ENCODE data around the gene GTPBP8. TPM values are rescaled to one million over a fixed set of nuclear protein-coding genes. Genes with fewer than 3 reads are reported as not detected.

Gene GTPBP8
- total and polyA plus RNA-seq, 4 experiments from 2014 or later: 17.2 to 40.0 (median 31.7) TPM

- peak; percentile 60 to 73 (median 65) for DNase-seq
- CTCF ChIA-PET (ENCODE audit: partially characterized antibody): interaction anchor here (1.0 to 2.9 kb wide), 7 partner anchors 9 to 283 kb away, joined by 3 to 9 read pairs (median 4); partner anchors contain the start of gene GTPBP8
- Histone ChIP-seq H3K4me1 (ENCODE audit: insufficient read depth, low read length) (peaks cover 65% of the 10 kb centered on the region), H3K27me3 (ENCODE audit: insufficient read depth, low read length) (no peaks in the 10 kb centered on the region), H3K4me3 (ENCODE audit: low read length in 2 of 2) (no peak overlapping the region), H3K36me3 (ENCODE audit: insufficient read depth, low read length) (peaks cover 16% of the 10 kb centered on the region), H3K9me3 (ENCODE audit: control insufficient read depth in 1 of 2, low read length in 2 of 2) (no peaks in the 10 kb centered on the region), H3K27ac (ENCODE audit: low read depth, low read length) (peak overlapping the region; percentile 58)
- Mint-ChIP-seq H3K27me3 (no peaks in the 10 kb centered on the region), H3K9me3 (no peaks in the 10 kb centered on the region), H3K27ac (peak overlapping the region; percentile 88 to 95 (median 92)), H3K4me3 (peak overlapping the region; percentile 55 to 77 (median 73)), H3K36me3 (peaks cover 51 to 72% of the 10 kb centered on the region in 2 donors), H3K4me1 (peaks cover 47 to 77% (median 63%) of the 10 kb centered on the region in 4 donors)
- intact Hi-C loops (cut with micrococcal nuclease): loop anchor here (1.0 kb wide), 2 partner anchors 14 kb away; a partner anchor contains a TSS
- POLR2A ChIA-PET (ENCODE audit: partially characterized antibody): interaction anchor here (0.8 to 8.6 kb wide), 7 partner anchors 9 to 269 kb away, joined by 3 to 76 read pairs (median 5); partner anchors contain the start of gene GTPBP8
Measured at GRCh38 chr3:113005611-113006010, 14.8 kb downstream of the GTPBP8 start.

GRCh38 chr3:113006359-113007056, 15.7 kb downstream of the GTPBP8 start:
- no peaks in the 10 kb centered on the region for H3K9me3 ChIP-seq (ENCODE audit: control insufficient read depth in 1 of 2, low read length in 2 of 2)
- H3K9me3 Mint-ChIP-seq: no peaks in the 10 kb centered on the region
- ChIA-PET CTCF (ENCODE audit: partially characterized antibody) (interaction anchor here (0.6 to 2.9 kb wide), 11 partner anchors 8 to 1017 kb away, joined by 3 to 9 read pairs (median 4); partner anchors contain the start of gene GTPBP8), POLR2A (ENCODE audit: partially characterized antibody) (interaction anchor here (0.8 to 8.6 kb wide), 5 partner anchors 10 to 32 kb away, joined by 4 to 76 read pairs (median 5); partner anchors contain the start of gene GTPBP8)
- peak overlapping the region; percentile 55 to 77 (median 73) for H3K4me3 Mint-ChIP-seq
- H3K27me3 Mint-ChIP-seq: no peaks in the 10 kb centered on the region
- H3K36me3 Mint-ChIP-seq: peaks cover 50 to 72% of the 10 kb centered on the region in 2 donors
- intact Hi-C loops (cut with micrococcal nuclease): no loop called here
- no peak for DNase-seq
- H3K27ac Mint-ChIP-seq: peak overlapping the region; percentile 88 to 95 (median 92)
- H3K4me1 ChIP-seq (ENCODE audit: insufficient read depth, low read length): peaks cover 58% of the 10 kb centered on the region
- H3K4me1 Mint-ChIP-seq: peaks cover 46 to 72% (median 60%) of the 10 kb centered on the region in 4 donors
- peaks cover 16% of the 10 kb centered on the region for H3K36me3 ChIP-seq (ENCODE audit: insufficient read depth, low read length)
- peak overlapping the region; percentile 58 for H3K27ac ChIP-seq (ENCODE audit: low read depth, low read length)
- H3K27me3 ChIP-seq (ENCODE audit: insufficient read depth, low read length): no peaks in the 10 kb centered on the region
- peak overlapping the region in 1 of 2 donors; percentile 4 for H3K4me3 ChIP-seq (ENCODE audit: low read length in 2 of 2)

GRCh38 chr3:113008117-113008516, 17.3 kb downstream of the GTPBP8 start:
- peaks cover 48 to 73% of the 10 kb centered on the region in 2 donors for H3K36me3 Mint-ChIP-seq
- Histone ChIP-seq H3K4me1 (ENCODE audit: insufficient read depth, low read length) (peaks cover 51% of the 10 kb centered on the region), H3K27me3 (ENCODE audit: insufficient read depth, low read length) (no peaks in the 10 kb centered on the region), H3K9me3 (ENCODE audit: control insufficient read depth in 1 of 2, low read length in 2 of 2) (no peaks in the 10 kb centered on the region), H3K36me3 (ENCODE audit: insufficient read depth, low read length) (peaks cover 23% of the 10 kb centered on the region), H3K27ac (ENCODE audit: low read depth, low read length) (no peak overlapping the region), H3K4me3 (ENCODE audit: low read length in 2 of 2) (no peak overlapping the region)
- peaks cover 44 to 72% (median 58%) of the 10 kb centered on the region in 4 donors for H3K4me1 Mint-ChIP-seq
- ChIA-PET CTCF (ENCODE audit: partially characterized antibody) (interaction anchor here (1.2 to 1.5 kb wide), 6 partner anchors 11 to 28 kb away, joined by 3 to 5 read pairs (median 3); partner anchors contain the start of gene GTPBP8), POLR2A (ENCODE audit: partially characterized antibody) (interaction anchor here (4.7 to 8.6 kb wide), 2 partner anchors 11 to 16 kb away, joined by 33 to 76 read pairs; partner anchors contain the start of gene GTPBP8)
- peak overlapping the region in 2 of 7 donors; percentile 52 to 53 for H3K27ac Mint-ChIP-seq
- H3K9me3 Mint-ChIP-seq: no peaks in the 10 kb centered on the region
- intact Hi-C loops (cut with micrococcal nuclease): no loop called here
- no peaks in the 10 kb centered on the region for H3K27me3 Mint-ChIP-seq
- no peak for DNase-seq
- no peak overlapping the region for H3K4me3 Mint-ChIP-seq

- ChIA-PET POLR2A (ENCODE audit: partially characterized antibody) (interaction anchor here (0.7 to 2.3 kb wide), 4 partner anchors 9 to 239 kb away, joined by 3 to 9 read pairs (median 4); no protein-coding TSS in a partner anchor), CTCF (ENCODE audit: partially characterized antibody) (interaction anchor here (1.0 to 1.8 kb wide), 2 partner anchors 7 to 11 kb away, joined by 3 to 5 read pairs; no protein-coding TSS in a partner anchor)
- Histone ChIP-seq H3K9me3 (ENCODE audit: control insufficient read depth in 1 of 2, low read length in 2 of 2) (no peaks in the 10 kb centered on the region), H3K4me1 (ENCODE audit: insufficient read depth, low read length) (peaks cover 39% of the 10 kb centered on the region), H3K4me3 (ENCODE audit: low read length in 2 of 2) (no peak overlapping the region), H3K36me3 (ENCODE audit: insufficient read depth, low read length) (peaks cover 34% of the 10 kb centered on the region), H3K27ac (ENCODE audit: low read depth, low read length) (no peak overlapping the region), H3K27me3 (ENCODE audit: insufficient read depth, low read length) (no peaks in the 10 kb centered on the region)
- Mint-ChIP-seq H3K27ac (peak overlapping the region in 6 of 7 donors; percentile 17 to 86 (median 62)), H3K4me3 (peak overlapping the region in 4 of 8 donors; percentile 9 to 67 (median 19)), H3K4me1 (peaks cover 45 to 80% (median 63%) of the 10 kb centered on the region in 4 donors), H3K9me3 (no peaks in the 10 kb centered on the region), H3K27me3 (no peaks in the 10 kb centered on the region), H3K36me3 (peaks cover 49 to 80% of the 10 kb centered on the region in 2 donors)
- no peak for DNase-seq
- intact Hi-C loops (cut with micrococcal nuclease): loop anchor here (10.0 kb wide), 2 partner anchors 449 to 1041 kb away; partner anchors contain the start of genes ATG3, CCDC191, QTRT2 and SLC35A5
Measured at GRCh38 chr3:113013593-113013992, 22.8 kb downstream of the GTPBP8 start.

GRCh38 chr3:113018536-113019181, 27.9 kb downstream of the GTPBP8 start:
- Histone ChIP-seq H3K4me1 (ENCODE audit: insufficient read depth, low read length) (peaks cover 49% of the 10 kb centered on the region), H3K4me3 (ENCODE audit: low read length in 2 of 2) (peak overlapping the region; percentile 59 to 89), H3K27me3 (ENCODE audit: insufficient read depth, low read length) (no peaks in the 10 kb centered on the region), H3K36me3 (ENCODE audit: insufficient read depth, low read length) (peaks cover 16% of the 10 kb centered on the region), H3K27ac (ENCODE audit: low read depth, low read length) (peak overlapping the region; percentile 89), H3K9me3 (ENCODE audit: control insufficient read depth in 1 of 2, low read length in 2 of 2) (no peaks in the 10 kb centered on the region)
- POLR2A ChIA-PET (ENCODE audit: partially characterized antibody): interaction anchor here (0.6 to 2.7 kb wide), 17 partner anchors 9 to 729 kb away, joined by 3 to 47 read pairs (median 4); partner anchors contain the start of genes ATG3, ATP6V1A, CD200R1 and GTPBP8
- intact Hi-C loops (cut with micrococcal nuclease): loop anchor here (1.0 to 10.0 kb wide), 8 partner anchors 13 to 1036 kb away; partner anchors contain the start of genes ATG3, ATP6V1A, CCDC191 and GTPBP8
- Mint-ChIP-seq H3K4me3 (peak overlapping the region; percentile 92 to 97 (median 96)), H3K4me1 (peaks cover 44 to 81% (median 63%) of the 10 kb centered on the region in 4 donors), H3K27ac (peak overlapping the region; percentile 91 to 98 (median 95)), H3K27me3 (no peaks in the 10 kb centered on the region), H3K9me3 (no peaks in the 10 kb centered on the region), H3K36me3 (peaks cover 18 to 46% of the 10 kb centered on the region in 2 donors)
- CTCF ChIA-PET (ENCODE audit: partially characterized antibody): interaction anchor here (1.0 to 4.5 kb wide), 10 partner anchors 9 to 376 kb away, joined by 3 to 23 read pairs (median 4); partner anchors contain the start of genes CD200R1 and GTPBP8
- DNase-seq: peak in 3 of 5 donors; percentile 12 to 24 (median 22)
